GM18508 (cell line): ENCODE measurements around the gene BRD9.

Source experiments
- ATAC-seq: cut with Tn5 transposase; IDR thresholded peaks from one replicate; pipeline ENCODE4 v1.9.1; 2021; ENCODE audit warnings: moderate number of reproducible peaks; ENCODE audit not compliant: insufficient read depth, unreplicated experiment

Gene BRD9

DNA sequence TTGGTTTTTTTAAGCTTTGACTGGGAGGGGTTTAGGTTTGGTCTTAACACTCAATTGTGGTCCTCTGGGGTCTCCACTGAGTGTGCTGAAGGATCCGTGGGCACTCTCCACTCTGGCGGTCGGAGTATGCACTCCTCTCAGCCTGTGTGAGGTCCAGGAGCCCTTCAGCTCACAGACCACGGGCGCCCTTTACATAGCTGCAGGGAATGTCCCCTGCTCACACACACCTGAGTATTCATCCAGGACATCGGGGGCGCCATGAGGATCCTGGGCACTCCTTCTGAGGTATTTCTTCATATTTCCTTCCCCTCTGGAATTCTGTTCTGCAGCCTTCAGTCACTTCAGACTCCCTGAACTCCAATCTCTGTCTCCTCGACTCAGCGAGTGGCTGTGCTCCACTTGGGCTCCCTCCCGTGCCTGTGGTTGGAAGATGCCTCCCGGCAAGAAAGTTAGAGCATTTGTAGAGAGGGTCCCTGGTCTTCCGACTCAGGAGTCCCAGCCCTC is 12.6 kb upstream of the BRD9 start:
- no peak for ATAC-seq

GRCh38 chr5:903756-904096 is 11.1 kb upstream of the BRD9 start:
- ATAC-seq = no peak

DNA sequence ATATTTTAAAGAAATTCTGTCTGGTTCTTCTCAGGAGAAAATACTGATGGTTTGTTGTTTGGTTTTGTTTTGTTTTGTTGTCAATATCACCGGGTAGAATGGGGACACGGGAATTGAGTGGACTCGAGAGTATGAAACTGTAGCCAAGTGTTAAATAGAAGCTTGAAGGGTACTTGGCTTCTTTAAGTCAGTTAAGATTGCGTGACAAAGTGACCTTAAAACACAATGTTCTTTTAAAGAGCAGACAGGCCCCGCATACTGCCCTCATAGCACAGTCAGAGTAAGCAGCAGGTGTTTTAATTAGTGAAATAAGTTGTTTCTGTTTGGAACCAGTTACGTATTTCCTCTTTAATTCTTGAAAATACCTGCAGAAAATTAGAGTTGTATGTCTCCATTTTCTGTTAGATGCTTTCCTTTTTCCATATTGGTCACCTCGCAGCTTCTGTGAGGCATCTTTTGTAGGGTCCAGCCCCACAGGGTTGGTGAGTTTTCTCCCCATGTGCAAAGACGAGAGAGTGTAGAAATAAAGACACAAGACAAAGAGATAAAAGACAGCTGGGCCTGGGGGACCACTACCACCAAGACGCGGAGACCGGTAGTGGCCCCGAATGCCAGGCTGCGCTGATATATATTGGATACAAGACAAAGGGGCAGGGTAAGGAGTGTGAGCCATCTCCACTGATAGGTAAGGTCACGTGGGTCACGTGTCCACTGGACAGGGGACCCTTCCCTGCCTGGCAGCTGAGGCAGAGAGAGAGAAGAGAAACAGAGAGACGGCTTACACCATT is 9.7 kb upstream of the BRD9 start:
- no peak for ATAC-seq

DNA sequence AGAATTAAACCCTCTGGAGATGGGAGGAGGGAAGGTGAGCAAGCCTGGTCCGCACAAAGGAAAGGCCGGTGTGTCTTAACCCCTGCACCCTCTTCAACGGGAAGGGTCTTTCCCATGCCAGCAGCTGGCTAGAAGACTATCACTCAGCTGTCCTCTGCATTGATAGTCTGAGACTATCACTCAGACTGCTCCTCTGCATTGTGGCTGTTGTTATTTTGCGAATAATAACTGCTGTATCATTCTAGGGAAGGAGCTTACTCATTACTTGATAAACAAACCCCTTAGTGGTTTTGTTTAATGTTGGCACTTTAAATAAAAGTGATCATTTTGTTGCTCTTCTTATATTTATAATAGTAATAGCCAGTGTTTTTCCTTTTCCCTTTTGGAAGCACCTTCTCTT is 8.2 kb upstream of the BRD9 start:
- ATAC-seq = no peak

DNA sequence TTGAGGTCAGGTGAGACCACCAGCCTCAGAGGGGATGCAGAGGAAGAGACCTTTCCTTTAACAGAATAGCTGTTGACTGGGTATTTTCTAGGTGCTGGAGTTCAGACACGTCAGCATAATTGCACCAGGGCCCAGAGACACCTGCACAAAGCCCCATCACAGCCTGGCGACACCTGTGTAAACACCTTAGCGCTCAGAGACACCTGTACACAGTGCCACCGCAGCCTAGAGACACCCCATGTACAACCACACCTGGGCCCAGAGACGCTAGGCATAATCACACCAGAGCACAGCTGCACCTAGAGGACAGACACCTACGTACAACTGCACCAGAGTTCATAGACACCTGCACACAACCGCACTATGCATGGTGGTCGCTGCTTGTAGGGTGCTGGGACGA is 1.1 kb upstream of the BRD9 start:
- ATAC-seq = no peak

DNA sequence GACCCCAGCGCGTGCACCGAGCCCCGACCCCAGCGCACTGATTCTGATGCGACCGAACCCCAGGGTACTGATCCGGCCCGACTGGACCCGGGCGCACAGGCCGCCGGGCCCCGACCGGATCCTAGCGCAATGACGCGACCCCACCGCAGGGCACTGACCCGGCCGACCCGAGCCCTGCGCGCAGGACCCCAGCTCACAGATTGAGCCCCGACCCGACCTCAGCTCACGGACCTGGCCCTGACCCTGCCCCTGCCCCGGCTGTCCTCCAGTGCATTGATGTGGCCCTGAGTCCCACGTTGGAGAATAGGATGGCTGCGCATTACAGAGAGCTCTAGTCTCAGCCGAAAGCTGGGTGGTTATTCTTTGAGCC is 521 bp upstream of the BRD9 start:
- no peak for ATAC-seq

DNA sequence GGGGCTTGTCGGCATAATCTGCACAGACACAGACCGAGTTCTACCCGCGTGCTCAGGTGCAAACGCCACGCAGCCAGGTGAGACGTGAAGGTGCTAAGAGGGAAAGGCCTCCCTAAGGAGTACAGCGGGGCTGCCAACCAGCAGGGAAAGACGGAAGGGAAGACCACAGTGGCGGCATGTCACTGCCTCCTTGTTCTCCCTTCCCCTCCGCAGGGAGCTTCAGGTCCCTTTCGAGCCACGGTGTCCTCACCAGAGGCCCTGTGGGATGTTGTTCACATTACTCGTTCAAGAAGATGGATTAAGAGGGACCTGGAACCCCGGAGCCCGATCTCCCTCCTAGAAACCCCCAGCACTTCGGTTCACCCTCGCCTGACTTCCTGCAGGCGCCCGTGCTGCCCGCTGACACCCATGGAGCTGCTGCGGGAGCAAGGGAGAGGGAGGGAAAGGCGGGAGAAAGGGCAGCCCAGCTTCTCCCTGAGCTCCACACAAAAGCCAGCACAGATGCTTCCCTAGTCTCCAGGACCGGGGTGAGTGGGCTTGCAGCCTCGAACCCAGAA is 686 bp downstream of the BRD9 start:
- no peak for ATAC-seq

DNA sequence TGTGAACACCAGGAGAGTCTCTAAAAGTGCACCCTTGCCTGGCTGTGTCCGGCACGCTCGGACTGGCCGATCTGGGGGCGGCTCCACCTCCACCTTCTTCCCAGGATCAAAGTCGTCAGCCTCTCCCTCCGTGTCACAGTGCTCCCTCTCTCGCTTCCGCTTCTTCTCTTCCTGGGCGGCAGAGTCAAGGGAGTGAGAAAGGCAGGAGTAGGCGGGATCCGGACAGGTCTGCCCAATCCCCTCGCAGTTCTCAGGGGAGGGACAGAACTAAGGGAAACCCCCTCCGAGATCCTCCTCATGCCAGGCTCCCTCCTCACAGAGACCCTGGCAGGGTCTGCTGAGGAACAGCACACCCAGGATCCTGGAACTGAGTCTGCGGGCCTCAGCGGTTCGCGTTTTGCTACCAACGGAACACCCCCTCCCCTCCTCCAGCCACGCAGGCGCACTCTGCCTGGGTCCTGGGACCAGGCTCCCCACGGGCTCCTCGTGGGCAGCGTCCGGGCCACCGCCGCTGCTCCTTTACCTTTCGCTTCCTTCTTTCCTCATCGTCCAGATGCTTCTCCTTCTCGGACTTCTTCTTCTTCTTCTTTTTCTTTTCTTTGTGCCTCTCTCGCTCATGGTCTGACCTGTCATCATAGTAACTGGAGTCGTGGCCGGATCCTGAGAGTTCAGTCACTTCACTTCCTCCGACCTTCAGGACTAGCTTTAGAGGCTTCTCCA is 1.3 kb downstream of the BRD9 start:
- ATAC-seq = no peak

GRCh38 chr5:889075-889710 is 3.4 kb downstream of the BRD9 start:
- ATAC-seq = no peak

- ATAC-seq = no peak
These were observed 4.0 kb downstream of the BRD9 start for GRCh38 chr5:888638-889035.

DNA sequence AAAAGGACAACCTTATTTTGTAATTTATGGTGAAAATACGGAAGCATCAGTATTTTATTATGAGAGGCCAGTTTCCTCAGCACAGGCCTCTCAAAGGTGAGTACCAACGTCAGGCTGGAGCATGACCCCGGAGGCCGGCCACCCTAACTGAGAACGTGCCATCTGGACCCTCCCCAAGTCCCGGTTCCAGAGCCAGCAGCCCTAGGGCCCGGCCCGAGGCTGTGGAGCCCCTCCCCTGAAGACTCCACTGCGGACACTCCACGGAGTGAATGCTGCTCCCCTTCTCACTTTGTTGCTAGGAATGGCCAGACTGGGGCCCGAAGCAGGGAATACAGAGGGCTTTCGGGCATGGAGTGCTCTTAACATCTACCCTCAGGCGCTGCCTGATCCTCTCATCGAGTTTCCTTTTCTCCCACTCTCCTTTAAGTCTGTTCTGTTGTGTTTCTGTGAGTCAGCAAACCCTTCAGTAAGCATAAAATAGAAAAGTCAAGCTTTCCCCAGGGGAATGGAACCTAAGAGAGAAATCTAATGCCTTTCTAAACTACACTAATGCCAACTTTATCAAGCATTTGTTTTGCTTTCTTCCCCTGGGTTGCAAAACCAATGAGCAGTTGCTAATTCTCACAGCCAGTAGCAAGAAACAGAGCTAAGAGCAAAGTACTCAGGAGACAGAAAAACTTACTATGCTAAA is 4.5 kb downstream of the BRD9 start:
- ATAC-seq = no peak

DNA sequence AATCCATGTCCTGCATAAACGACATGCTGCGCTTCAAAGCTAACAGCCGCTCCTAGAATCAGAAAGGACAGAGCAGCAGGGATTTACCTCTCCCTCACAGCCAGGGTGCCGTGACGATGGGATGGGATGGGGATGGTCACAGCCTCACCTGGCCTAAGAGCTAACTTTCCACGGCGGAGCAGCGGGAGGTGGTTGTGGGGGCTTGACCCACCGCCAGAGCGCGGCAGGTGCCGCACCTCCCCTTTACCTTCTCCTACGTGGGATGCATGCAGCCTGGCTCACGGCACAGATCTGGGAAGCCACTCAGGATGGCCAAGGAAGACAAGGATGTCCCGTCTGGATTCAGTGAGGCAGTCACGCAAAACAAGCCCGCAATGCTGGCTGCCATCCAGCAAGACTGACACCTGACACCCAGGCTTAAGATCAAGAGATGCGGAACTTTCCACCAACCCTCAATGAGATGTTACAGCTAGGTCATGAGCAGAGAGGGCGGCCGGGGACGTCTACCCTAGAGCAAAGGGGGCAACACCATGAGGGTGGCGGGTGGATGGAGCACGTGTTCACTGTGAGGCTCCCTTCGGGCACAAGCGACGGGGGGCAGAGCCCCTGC is 5.8 kb downstream of the BRD9 start:
- no peak for ATAC-seq

GRCh38 chr5:886036-886435 is 6.6 kb downstream of the BRD9 start:
- no peak for ATAC-seq

- ATAC-seq = no peak
These were observed 7.1 kb downstream of the BRD9 start for GRCh38 chr5:885529-885928.

DNA sequence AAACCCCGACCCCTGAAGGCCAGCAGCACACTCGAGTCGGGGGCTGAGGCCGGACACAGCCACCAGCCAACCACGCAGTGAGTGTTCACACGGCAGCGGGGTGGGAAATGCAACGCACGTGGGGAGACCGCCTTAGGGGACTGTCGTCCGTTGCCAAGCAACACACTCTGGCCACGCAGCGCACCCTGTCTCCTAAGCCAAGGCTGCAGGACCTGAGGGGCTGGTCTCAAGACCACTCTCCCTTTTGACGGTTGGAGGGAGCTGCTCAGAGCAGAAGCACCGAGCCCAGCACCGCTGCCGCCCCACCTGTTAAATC is 7.5 kb downstream of the BRD9 start:
- no peak for ATAC-seq

- no peak for ATAC-seq
These were observed 8.1 kb downstream of the BRD9 start for GRCh38 chr5:884345-885126.

DNA sequence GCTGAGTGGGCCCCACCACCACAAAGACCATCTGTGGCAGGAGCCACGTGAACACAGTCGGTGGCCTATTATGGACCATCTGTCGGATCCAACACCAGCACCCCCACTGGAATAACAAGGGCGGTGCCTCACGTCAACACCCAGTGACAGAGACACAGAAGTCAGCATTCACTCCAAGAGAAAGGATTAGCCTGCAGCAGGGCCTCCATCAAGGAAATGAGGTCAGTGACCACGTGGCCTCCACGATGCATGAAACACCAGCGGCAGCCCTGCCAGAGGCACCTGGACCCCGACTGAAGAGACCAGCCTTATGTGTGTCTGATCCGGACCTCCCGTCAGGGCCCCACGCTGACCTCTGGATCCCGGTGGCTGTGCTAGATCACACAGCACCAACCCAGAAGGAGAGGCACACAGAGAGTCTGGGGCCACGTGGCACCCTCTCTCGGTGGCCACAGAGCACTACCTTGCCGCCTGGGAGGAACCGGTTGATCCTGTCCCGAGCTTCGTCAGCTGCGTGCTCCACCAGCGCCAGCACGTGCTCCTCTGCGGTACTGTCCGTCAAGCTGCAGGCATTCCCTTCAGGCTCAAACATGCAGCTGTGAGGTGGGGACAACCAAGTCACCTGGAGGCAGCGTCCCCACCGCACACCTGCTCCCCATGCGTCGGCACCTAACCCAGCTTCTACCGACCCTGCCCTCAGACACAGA is 9.0 kb downstream of the BRD9 start:
- no peak for ATAC-seq

GRCh38 chr5:882253-883183 is 10.1 kb downstream of the BRD9 start:
- no peak for ATAC-seq
